HEK293 (cell line): ENCODE results near the gene REEP6.

Experiments used
- CTCF ChIA-PET: fragments of 350-600 bp; formaldehyde crosslinking; extraction: SDS; loops from one replicate; lab custom pipeline; 2021; ENCODE audit warnings: antibody characterized with exemption; lab: Yijun Ruan, JAX
- POLR2A ChIA-PET: fragments of 300-600 bp; formaldehyde crosslinking; extraction: SDS; loops from one replicate; lab custom pipeline; 2020; ENCODE audit warnings: antibody characterized with exemption, inconsistent platforms; lab: Yijun Ruan, JAX
- H3K27ac ChIP-seq: fragments of 200-500 bp; sonication (Bioruptor generic); 2 replicates; pipeline ENCODE4 v1.5.1; 2014; ENCODE audit warnings: low read depth, low read length, control low read depth, inconsistent platforms; ENCODE audit errors: extremely low read depth
- H3K36me3 ChIP-seq, 2 experiments: fragments of 200-500 bp in 1 of 2; sonication (Bioruptor generic) in 1 of 2; 1 replicate in 1 of 2; 2 replicates in 1 of 2; pipeline ENCODE4 v1.5.1; 2014 to 2017; ENCODE audit warnings: inconsistent platforms in 2 of 2, low read length in 2 of 2; ENCODE audit not compliant: control insufficient read depth in 2 of 2, insufficient read depth in 1 of 2
- H3K4me1 ChIP-seq: fragments of 200-500 bp; sonication (Bioruptor generic); 2 replicates; pipeline ENCODE4 v1.5.1; 2014; ENCODE audit warnings: mild to moderate bottlenecking, low read length, inconsistent platforms; ENCODE audit not compliant: control insufficient read depth, insufficient read depth
- H3K4me3 ChIP-seq: 2 replicates; pipeline ENCODE4 v1.5.1; 2011; ENCODE audit warnings: low read depth, mild to moderate bottlenecking, control low read depth, low read length, moderate library complexity
- H3K9me3 ChIP-seq: fragments of 200-500 bp; sonication (Bioruptor generic); 2 replicates; pipeline ENCODE4 v1.5.1; 2014; ENCODE audit warnings: low read depth, low read length, inconsistent platforms; ENCODE audit not compliant: control insufficient read depth, insufficient read depth
- EGR2 ChIP-seq: fragments of 450-650 bp; formaldehyde crosslinking; IDR thresholded peaks from 2 replicates; pipeline ENCODE4 v1.5.1; 2016; ENCODE audit warnings: low read depth, missing biosample characterization, missing genetic modification characterization
- GLIS1 ChIP-seq: fragments of 450-650 bp; formaldehyde crosslinking; IDR thresholded peaks from 2 replicates; pipeline ENCODE4 v1.5.1; 2016; ENCODE audit warnings: missing biosample characterization, missing genetic modification characterization
- HOXA7 ChIP-seq: sonication (generic); formaldehyde crosslinking; IDR thresholded peaks from 2 replicates; pipeline ENCODE4 v1.8.1; 2022; ENCODE audit warnings: missing genetic modification reagents, borderline replicate concordance
- IKZF3 ChIP-seq: fragments of 450-650 bp; IDR thresholded peaks from 2 replicates; pipeline ENCODE4 v1.5.0; 2018; ENCODE audit warnings: missing biosample characterization, mild to moderate bottlenecking, missing genetic modification characterization, moderate library complexity
- KLF10 ChIP-seq: fragments of 450-650 bp; IDR thresholded peaks from 2 replicates; pipeline ENCODE4 v1.5.1; 2018; ENCODE audit warnings: missing biosample characterization, mild to moderate bottlenecking, missing genetic modification characterization
- KLF7 ChIP-seq: fragments of 450-650 bp; formaldehyde crosslinking; IDR thresholded peaks from 2 replicates; pipeline ENCODE4 v1.5.1; 2016; ENCODE audit warnings: missing biosample characterization, missing genetic modification characterization, borderline replicate concordance
- MEIS1 ChIP-seq: sonication (generic); formaldehyde crosslinking; IDR thresholded peaks from 2 replicates; pipeline ENCODE4 v1.8.1; 2022; ENCODE audit warnings: missing genetic modification reagents, mild to moderate bottlenecking, borderline replicate concordance
- MZF1 ChIP-seq: fragments of 450-650 bp; formaldehyde crosslinking; IDR thresholded peaks from 2 replicates; pipeline ENCODE4 v1.5.1; 2017; ENCODE audit warnings: missing biosample characterization, missing genetic modification characterization, borderline replicate concordance
- PRDM1 ChIP-seq: fragments of 450-650 bp; formaldehyde crosslinking; IDR thresholded peaks from 2 replicates; pipeline ENCODE4; 2016; ENCODE audit warnings: missing biosample characterization, missing genetic modification characterization
- SP7 ChIP-seq: fragments of 450-650 bp; formaldehyde crosslinking; IDR thresholded peaks from 2 replicates; pipeline ENCODE4 v1.5.1; 2016; ENCODE audit warnings: missing biosample characterization, missing genetic modification characterization
- WT1 ChIP-seq: fragments of 450-650 bp; formaldehyde crosslinking; IDR thresholded peaks from 2 replicates; pipeline ENCODE4 v1.5.1; 2016; ENCODE audit warnings: missing biosample characterization, missing genetic modification characterization
- ZEB2 ChIP-seq: fragments of 450-650 bp; formaldehyde crosslinking; IDR thresholded peaks from 2 replicates; pipeline ENCODE4 v1.5.1; 2016; ENCODE audit warnings: missing biosample characterization, missing genetic modification characterization
- ZIC2 ChIP-seq: fragments of 450-650 bp; formaldehyde crosslinking; IDR thresholded peaks from 2 replicates; pipeline ENCODE4 v1.5.1; 2016; ENCODE audit warnings: missing biosample characterization, missing genetic modification characterization
- ZNF10 ChIP-seq: fragments of 450-650 bp; formaldehyde crosslinking; IDR thresholded peaks from 2 replicates; pipeline ENCODE4 v1.5.1; 2017; ENCODE audit warnings: missing biosample characterization, missing genetic modification characterization
- ZNF140 ChIP-seq: fragments of 450-650 bp; formaldehyde crosslinking; IDR thresholded peaks from 2 replicates; pipeline ENCODE4 v1.5.1; 2016; ENCODE audit warnings: missing biosample characterization, missing genetic modification characterization
- ZNF16 ChIP-seq: fragments of 450-650 bp; formaldehyde crosslinking; IDR thresholded peaks from 2 replicates; pipeline ENCODE4 v1.5.1; 2016; ENCODE audit warnings: low read depth, missing biosample characterization, missing genetic modification characterization
- ZNF311 ChIP-seq: fragments of 450-650 bp; formaldehyde crosslinking; IDR thresholded peaks from 2 replicates; pipeline ENCODE4 v1.5.1; 2017; ENCODE audit warnings: missing biosample characterization, missing genetic modification characterization, borderline replicate concordance
- ZNF521 ChIP-seq: fragments of 450-650 bp; formaldehyde crosslinking; IDR thresholded peaks from 2 replicates; pipeline ENCODE4 v1.5.1; 2017; ENCODE audit warnings: missing biosample characterization, mild to moderate bottlenecking, missing genetic modification characterization
- ZNF654 ChIP-seq: fragments of 450-650 bp; formaldehyde crosslinking; IDR thresholded peaks from 2 replicates; pipeline ENCODE4 v1.5.1; 2016; ENCODE audit warnings: low read depth, missing biosample characterization, missing genetic modification characterization
- ZNF658 ChIP-seq: fragments of 450-650 bp; formaldehyde crosslinking; IDR thresholded peaks from 2 replicates; pipeline ENCODE4; 2016; ENCODE audit warnings: missing biosample characterization, missing genetic modification characterization
- ZNF76 ChIP-seq: fragments of 450-650 bp; formaldehyde crosslinking; IDR thresholded peaks from 2 replicates; pipeline ENCODE4; 2016; ENCODE audit warnings: low read depth, missing biosample characterization, missing genetic modification characterization, borderline replicate concordance
- ZNF785 ChIP-seq: fragments of 450-650 bp; formaldehyde crosslinking; IDR thresholded peaks from 2 replicates; pipeline ENCODE4 v1.5.1; 2016; ENCODE audit warnings: missing biosample characterization, missing genetic modification characterization
- ZSCAN30 ChIP-seq: fragments of 450-650 bp; IDR thresholded peaks from 2 replicates; pipeline ENCODE4 v1.5.1; 2018; ENCODE audit warnings: missing biosample characterization, mild to moderate bottlenecking, missing genetic modification characterization, moderate library complexity
- TF ChIP-seq, protein P1 (sequence below): fragments of 450-650 bp; formaldehyde crosslinking; conservative IDR thresholded peaks from 2 replicates; pipeline ENCODE4 v1.5.1; 2016; ENCODE audit warnings: low read depth, missing biosample characterization, missing genetic modification characterization

The REEP6 gene

DNA sequence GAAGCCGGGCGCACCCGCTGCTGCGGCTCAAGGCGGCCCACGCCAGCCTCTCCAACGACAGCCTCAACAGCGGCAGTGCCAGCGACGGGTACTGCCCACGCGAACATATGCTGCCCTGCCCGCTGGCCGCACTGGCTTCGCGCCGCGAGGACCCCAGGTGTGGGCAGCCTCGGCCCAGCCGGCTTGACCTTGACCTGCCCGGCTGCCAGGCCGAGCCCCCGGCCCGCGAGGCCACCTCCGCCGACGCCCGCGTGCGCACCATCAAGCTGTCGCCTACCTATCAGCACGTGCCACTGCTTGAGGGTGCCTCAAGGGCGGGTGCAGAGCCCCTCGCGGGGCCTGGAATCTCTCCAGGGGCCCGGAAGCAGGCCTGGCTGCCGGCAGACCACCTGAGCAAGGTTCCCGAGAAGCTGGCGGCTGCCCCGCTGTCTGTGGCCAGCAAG, 24.9 kb upstream of the REEP6 start:
- no peak overlapping the region for H3K4me3 ChIP-seq
- TF ChIP-seq, protein P1, sequence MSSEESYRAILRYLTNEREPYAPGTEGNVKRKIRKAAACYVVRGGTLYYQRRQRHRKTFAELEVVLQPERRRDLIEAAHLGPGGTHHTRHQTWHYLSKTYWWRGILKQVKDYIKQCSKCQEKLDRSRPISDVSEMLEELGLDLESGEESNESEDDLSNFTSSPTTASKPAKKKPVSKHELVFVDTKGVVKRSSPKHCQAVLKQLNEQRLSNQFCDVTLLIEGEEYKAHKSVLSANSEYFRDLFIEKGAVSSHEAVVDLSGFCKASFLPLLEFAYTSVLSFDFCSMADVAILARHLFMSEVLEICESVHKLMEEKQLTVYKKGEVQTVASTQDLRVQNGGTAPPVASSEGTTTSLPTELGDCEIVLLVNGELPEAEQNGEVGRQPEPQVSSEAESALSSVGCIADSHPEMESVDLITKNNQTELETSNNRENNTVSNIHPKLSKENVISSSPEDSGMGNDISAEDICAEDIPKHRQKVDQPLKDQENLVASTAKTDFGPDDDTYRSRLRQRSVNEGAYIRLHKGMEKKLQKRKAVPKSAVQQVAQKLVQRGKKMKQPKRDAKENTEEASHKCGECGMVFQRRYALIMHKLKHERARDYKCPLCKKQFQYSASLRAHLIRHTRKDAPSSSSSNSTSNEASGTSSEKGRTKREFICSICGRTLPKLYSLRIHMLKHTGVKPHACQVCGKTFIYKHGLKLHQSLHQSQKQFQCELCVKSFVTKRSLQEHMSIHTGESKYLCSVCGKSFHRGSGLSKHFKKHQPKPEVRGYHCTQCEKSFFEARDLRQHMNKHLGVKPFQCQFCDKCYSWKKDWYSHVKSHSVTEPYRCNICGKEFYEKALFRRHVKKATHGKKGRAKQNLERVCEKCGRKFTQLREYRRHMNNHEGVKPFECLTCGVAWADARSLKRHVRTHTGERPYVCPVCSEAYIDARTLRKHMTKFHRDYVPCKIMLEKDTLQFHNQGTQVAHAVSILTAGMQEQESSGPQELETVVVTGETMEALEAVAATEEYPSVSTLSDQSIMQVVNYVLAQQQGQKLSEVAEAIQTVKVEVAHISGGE (tag by site-specific recombination) = no peak
- TF ChIP-seq ZEB2 (tag by site-specific recombination) = no peak
- TF ChIP-seq EGR2 = no peak
- no peak for TF ChIP-seq GLIS1 (tag by site-specific recombination)
- TF ChIP-seq ZNF140 (tag by site-specific recombination) = no peak
- no peak for TF ChIP-seq PRDM1 (tag by site-specific recombination)
- TF ChIP-seq ZNF311 (tag by site-specific recombination) = no peak
- TF ChIP-seq KLF10 = no peak
- no peak for TF ChIP-seq MEIS1
- no peak for TF ChIP-seq ZNF76 (tag by site-specific recombination)
- no peak for TF ChIP-seq MZF1 (tag by site-specific recombination)
- TF ChIP-seq ZSCAN30 (tag by site-specific recombination) = no peak
- H3K27ac ChIP-seq = no peak overlapping the region
- H3K4me1 ChIP-seq = peaks cover 9% of the 10 kb centered on the region
- peaks cover 0 to 10% of the 10 kb centered on the region in 2 experiments; a peak in 1 of 3 replicates for H3K36me3 ChIP-seq
- no peaks in the 10 kb centered on the region for H3K9me3 ChIP-seq
- ChIA-PET POLR2A (interaction anchor here (0.6 to 1.4 kb wide), 7 partner anchors 8 to 185 kb away, joined by 3 to 5 read pairs (median 3); partner anchors contain the start of gene REEP6), CTCF (interaction anchor here (0.5 to 1.5 kb wide), 11 partner anchors 9 to 696 kb away, joined by 3 to 5 read pairs (median 3); no protein-coding TSS in a partner anchor)

GRCh38 chr19:1466461-1467214, 24.3 kb upstream of the REEP6 start:
- H3K9me3 ChIP-seq = no peaks in the 10 kb centered on the region
- TF ChIP-seq MZF1 (tag by site-specific recombination) (no peak), ZNF654 (tag by site-specific recombination) (no peak), SP7 (no peak), WT1 (tag by site-specific recombination) (no peak), ZNF521 (tag by site-specific recombination) (no peak), ZNF658 (tag by site-specific recombination) (no peak), IKZF3 (no peak), ZNF785 (no peak), ZNF16 (tag by site-specific recombination) (no peak), KLF7 (tag by site-specific recombination) (no peak), ZIC2 (tag by site-specific recombination) (no peak), ZNF10 (no peak), HOXA7 (no peak)
- H3K4me3 ChIP-seq = no peak overlapping the region
- ChIA-PET POLR2A (interaction anchor here (1.2 to 1.4 kb wide), 4 partner anchors 12 to 24 kb away, joined by 3 to 5 read pairs (median 4); partner anchors contain the start of gene REEP6), CTCF (interaction anchor here (0.5 to 1.5 kb wide), 7 partner anchors 9 to 363 kb away, joined by 3 to 4 read pairs (median 3); no protein-coding TSS in a partner anchor)
- no peak overlapping the region for H3K27ac ChIP-seq
- H3K36me3 ChIP-seq = peaks cover 0 to 10% of the 10 kb centered on the region in 2 experiments; a peak in 1 of 3 replicates
- peaks cover 12% of the 10 kb centered on the region for H3K4me1 ChIP-seq
